ENCODE results near the gene MICALL1.

MICALL1 gene

DNA sequence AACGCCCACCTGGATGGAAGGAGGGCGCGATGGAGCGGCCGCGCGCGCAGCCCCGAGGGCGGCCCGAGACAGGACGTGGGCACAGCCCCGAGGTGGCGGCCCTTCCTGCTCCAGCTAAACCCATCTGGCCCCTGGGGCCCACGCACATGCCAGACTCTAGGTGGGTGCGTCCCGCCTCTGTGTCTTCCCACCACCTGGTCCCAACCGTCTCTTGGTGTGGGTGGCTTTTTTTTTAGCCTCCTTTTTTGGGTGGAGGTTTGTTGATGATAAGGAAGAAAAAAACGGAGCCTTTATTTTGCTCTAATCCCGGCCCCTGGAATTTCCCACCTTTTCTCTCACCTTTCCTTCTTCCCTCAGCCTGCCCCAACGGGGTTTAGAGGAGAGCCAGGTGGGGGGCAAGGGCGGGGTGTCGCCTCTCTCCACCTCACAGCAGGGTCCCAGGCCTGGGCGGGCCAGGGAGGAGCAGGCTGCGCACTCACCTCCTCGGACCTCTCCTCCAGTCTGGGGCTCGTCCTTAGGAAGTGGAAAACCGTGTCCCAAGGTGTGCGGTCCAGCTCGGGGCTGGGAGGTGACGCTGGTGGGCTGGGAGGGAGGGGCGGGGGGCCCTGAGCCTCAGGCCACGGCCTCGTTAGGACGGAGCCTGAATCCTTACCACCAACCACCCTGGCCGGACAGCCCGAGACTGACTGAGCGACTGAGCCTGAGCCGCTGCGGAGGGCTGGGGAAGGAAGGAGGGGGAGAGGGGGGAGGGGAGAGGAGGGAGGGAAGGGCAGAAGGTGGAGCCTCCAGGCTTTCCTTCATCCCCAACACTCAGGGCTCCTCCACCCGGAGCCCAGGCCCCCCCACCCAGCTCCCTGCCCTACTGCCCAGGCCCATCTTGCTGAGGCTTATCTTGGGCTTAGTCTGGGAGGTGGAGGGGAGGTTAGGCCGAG, 78.0 kb downstream of the MICALL1 start, which contains the start of gene SOX10:
Gene SOX10 (minus strand): TSS at position 696 of the 932 bp plus-strand sequence. CDS start 771 bp downstream, outside the sequence.
- DNase-seq (ENCODE audit: low read depth): no peak

- no peak for DNase-seq (ENCODE audit: low read depth)
Observed at GRCh38 chr22:37985050-37985585, 79.0 kb downstream of the MICALL1 start.

DNA sequence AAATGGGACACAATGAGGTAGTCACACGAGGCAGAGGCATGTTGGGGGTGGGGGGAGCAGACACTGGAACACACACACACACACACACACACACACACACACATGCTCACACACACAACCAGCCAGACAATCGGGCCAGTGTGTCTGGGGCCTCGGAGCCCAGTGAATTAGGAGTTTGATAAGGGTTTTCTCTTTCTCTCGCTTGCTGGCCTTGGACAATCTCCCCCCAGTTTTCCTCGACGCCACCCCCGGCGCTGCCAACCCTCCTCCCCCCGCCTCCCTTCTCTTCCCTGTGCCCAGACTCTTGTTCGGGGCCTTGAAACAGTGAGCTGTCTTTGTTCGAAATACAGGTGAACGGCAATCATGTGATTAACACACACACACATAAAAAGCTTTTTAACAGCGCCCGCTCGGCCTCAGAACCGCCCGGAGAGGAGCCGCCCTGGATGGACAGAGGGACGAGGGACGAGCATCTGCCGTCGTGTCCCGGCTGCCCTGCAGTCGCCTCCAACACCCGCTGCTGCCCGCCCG, 79.7 kb downstream of the MICALL1 start:
- DNase-seq (ENCODE audit: low read depth): no peak

DNA sequence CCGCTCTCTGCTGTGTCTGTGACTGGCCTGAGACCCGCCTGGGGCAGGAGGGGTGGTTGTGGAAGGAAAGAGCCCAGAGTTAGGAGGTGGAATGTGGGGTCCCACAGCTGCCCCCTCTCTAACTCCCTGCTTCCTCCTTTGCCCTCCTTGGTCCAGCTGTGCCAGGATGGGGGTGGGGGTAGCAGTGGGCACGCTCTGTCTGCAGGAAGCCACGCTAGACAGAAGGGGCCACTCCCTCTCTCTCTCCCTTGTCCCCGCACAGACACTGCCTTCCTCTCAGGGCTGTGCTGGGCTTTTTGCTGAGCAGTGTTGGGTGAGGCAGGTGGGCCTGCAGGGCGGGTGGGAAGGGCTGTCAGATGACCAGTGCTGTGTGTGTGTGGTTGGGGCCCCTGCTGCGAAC, 80.3 kb downstream of the MICALL1 start:
- no peak for DNase-seq (ENCODE audit: low read depth)

GRCh38 chr22:37989146-37990045, 83.3 kb downstream of the MICALL1 start:
- no peak for DNase-seq (ENCODE audit: low read depth)

DNA sequence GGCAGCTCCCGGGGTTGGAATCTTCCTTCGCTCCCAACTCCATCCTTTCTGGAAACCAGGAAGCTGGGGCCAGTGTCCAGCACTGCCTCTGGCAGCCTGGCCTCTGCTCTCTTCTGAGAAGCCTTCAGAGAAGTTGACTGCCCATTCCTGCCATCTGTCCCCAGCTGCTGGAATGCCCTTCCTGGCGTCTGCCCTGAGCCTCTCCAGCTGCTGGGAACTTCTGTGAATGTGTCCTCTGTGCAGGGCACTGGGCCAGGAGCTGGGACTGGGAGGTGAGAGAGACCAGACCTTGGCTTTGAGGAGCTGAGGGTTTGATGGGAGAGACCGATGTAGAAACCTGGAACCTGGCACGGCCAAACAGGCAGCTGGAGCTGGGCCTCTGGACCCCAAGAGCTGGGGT, 84.2 kb downstream of the MICALL1 start:
- no peak for DNase-seq (ENCODE audit: low read depth)

GRCh38 chr22:37990862-37991261, 84.8 kb downstream of the MICALL1 start:
- DNase-seq (ENCODE audit: low read depth): no peak

DNA sequence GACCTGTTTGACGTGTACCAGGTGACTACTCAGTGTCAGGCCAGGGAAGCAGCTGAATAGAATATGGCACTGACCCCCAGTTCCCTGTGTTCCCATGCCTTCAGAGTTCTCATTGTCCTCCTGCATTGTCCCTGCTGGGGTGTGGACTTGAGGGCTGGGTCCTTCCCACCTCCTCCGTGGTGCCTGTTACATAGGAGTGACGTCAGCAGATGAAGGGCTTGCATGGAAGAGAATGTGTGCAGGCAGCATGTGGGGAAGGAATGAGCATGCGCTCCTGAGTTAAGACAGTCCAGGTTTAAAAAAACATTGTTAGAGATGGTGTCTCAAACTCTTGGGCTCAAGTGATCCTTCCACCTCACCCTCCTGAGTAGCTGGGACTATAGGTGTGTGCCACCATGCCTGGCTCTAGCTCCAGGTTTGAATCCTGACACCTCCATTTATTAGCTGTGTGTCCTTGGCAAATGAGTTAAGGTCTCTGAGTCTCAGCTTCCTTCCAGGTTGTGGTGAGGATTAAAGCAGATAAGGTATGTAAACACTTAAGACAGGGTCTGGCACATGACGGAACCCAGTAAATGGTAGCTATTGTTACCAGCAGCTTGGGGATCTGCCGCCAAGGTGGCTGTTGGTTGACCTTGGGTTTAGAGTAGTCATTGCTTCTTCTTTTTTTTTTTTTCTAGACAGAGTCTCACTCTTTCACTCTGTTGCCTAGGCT, 85.8 kb downstream of the MICALL1 start:
- no peak for DNase-seq (ENCODE audit: low read depth)

Measured in stimulated activated CD8-positive, alpha-beta memory T cell treated with anti-CD3 and anti-CD28 coated beads, Interleukin-15, amount 100 ng/mL, for 24 hours (primary cell).